GM23338 (cell line): ENCODE data around the gene MRPL28. TPM values are rescaled to one million over a fixed set of nuclear protein-coding genes. Genes with fewer than 3 reads are reported as not detected.

Experiments used
- ATAC-seq: fragments of 200-7000 bp; cut with Tn5 transposase; 3 replicates; pipeline ENCODE4 v1.9.1; 2020
- DNase-seq: peaks from one replicate; pipeline ENCODE4 v3.0.0-alpha.2; 2015; ENCODE audit warnings: low spot score
- H2AFZ ChIP-seq: fragments of 200-600 bp; sonication (generic); 2 replicates; pipeline ENCODE4 v1.8.0; 2016; ENCODE audit warnings: antibody characterized with exemption, mild to moderate bottlenecking, moderate library complexity
- H3F3A ChIP-seq: fragments of 200-600 bp; sonication (generic); replicated peaks from 2 replicates; pipeline ENCODE4 v1.8.0; 2017; ENCODE audit warnings: antibody characterized with exemption, mixed run types, low read depth
- H3K27ac ChIP-seq: fragments of 200-600 bp; sonication (generic); 2 replicates; pipeline ENCODE4 v1.6.1; 2016; ENCODE audit warnings: low read depth
- H3K27me3 ChIP-seq: fragments of 200-600 bp; sonication (generic); 2 replicates; pipeline ENCODE4 v1.8.0; 2016; ENCODE audit warnings: mild to moderate bottlenecking, mixed run types, moderate library complexity; ENCODE audit not compliant: insufficient read depth
- H3K36me3 ChIP-seq: fragments of 200-600 bp; sonication (generic); 2 replicates; pipeline ENCODE4 v1.8.0; 2016; ENCODE audit warnings: mild to moderate bottlenecking; ENCODE audit not compliant: insufficient read depth
- H3K4me1 ChIP-seq: fragments of 200-600 bp; sonication (generic); 2 replicates; pipeline ENCODE4 v1.8.0; 2016; ENCODE audit warnings: mild to moderate bottlenecking, moderate library complexity; ENCODE audit not compliant: insufficient read depth
- H3K4me2 ChIP-seq: fragments of 200-600 bp; sonication (generic); 2 replicates; pipeline ENCODE4 v1.7.1; 2017; ENCODE audit warnings: mixed run types
- H3K4me3 ChIP-seq: fragments of 200-600 bp; sonication (generic); 2 replicates; pipeline ENCODE4 v1.6.1; 2016; ENCODE audit warnings: mixed run types
- H3K79me2 ChIP-seq: fragments of 200-600 bp; sonication (generic); replicated peaks from 2 replicates; pipeline ENCODE4 v1.8.0; 2017; ENCODE audit warnings: mild to moderate bottlenecking; ENCODE audit not compliant: insufficient read depth
- H3K9me2 ChIP-seq: fragments of 200-600 bp; sonication (generic); 2 replicates; pipeline ENCODE4 v1.8.0; 2017; ENCODE audit not compliant: insufficient read depth
- H4K20me1 ChIP-seq: fragments of 200-600 bp; sonication (generic); replicated peaks from 2 replicates; pipeline ENCODE4 v1.8.0; 2017; ENCODE audit warnings: mild to moderate bottlenecking; ENCODE audit not compliant: insufficient read depth
- H3K27ac Mint-ChIP-seq: 2 replicates; pipeline ENCODE4 v1.8.0; 2020; ENCODE audit warnings: inconsistent platforms, mild to moderate bottlenecking, moderate library complexity, mixed read lengths
- H3K27me3 Mint-ChIP-seq: 3 replicates; pipeline ENCODE4 v1.8.0; 2022; ENCODE audit warnings: low read depth, mild to moderate bottlenecking, moderate library complexity, mixed read lengths, inconsistent platforms; ENCODE audit not compliant: insufficient read depth, poor library complexity
- H3K36me3 Mint-ChIP-seq: 3 replicates; pipeline ENCODE4 v1.8.0; 2021; ENCODE audit warnings: low read depth, mild to moderate bottlenecking, inconsistent platforms, moderate library complexity, mixed read lengths
- H3K4me1 Mint-ChIP-seq: 3 replicates; pipeline ENCODE4 v1.8.0; 2020; ENCODE audit warnings: mild to moderate bottlenecking, inconsistent platforms, mixed read lengths
- H3K4me3 Mint-ChIP-seq: 3 replicates; pipeline ENCODE4 v1.8.0; 2021; ENCODE audit warnings: moderate library complexity, mild to moderate bottlenecking, inconsistent platforms, mixed read lengths
- H3K9me3 Mint-ChIP-seq: 3 replicates; pipeline ENCODE4 v1.8.0; 2020; ENCODE audit warnings: moderate library complexity, mild to moderate bottlenecking, inconsistent platforms, mixed read lengths
- CREB1 ChIP-seq: fragments of 250-450 bp; sonication (Bioruptor Pico); IDR thresholded peaks from 2 replicates; pipeline ENCODE4 v1.5.0; 2020; ENCODE audit warnings: low read depth, mild to moderate bottlenecking, moderate library complexity
- CTCF ChIP-seq, 2 experiments: fragments of 200-600 bp in 1 of 2; sonication (generic) in 1 of 2; conservative IDR thresholded peaks; 2 replicates each; pipeline versions ENCODE4 v1.5.1 to v1.6.1; 2016 to 2017; ENCODE audit warnings: antibody characterized with exemption in 2 of 2, low read depth in 2 of 2, mild to moderate bottlenecking in 2 of 2, moderate library complexity in 1 of 2
- EZH2phosphoT487 ChIP-seq: fragments of 200-600 bp; sonication (generic); IDR thresholded peaks from one replicate; pipeline ENCODE4 v1.8.1; 2018; ENCODE audit warnings: antibody characterized with exemption; ENCODE audit not compliant: unreplicated experiment
- JUNB ChIP-seq: IDR thresholded peaks from one replicate; pipeline ENCODE4 v1.6.1; 2016; ENCODE audit warnings: antibody characterized with exemption; ENCODE audit not compliant: unreplicated experiment
- NANOG ChIP-seq: IDR thresholded peaks from 2 replicates; pipeline ENCODE4 v1.6.1; 2016; ENCODE audit warnings: antibody characterized with exemption, borderline replicate concordance
- REST ChIP-seq: IDR thresholded peaks from one replicate; pipeline ENCODE4 v1.6.1; 2018; ENCODE audit warnings: antibody characterized with exemption; ENCODE audit not compliant: unreplicated experiment
- STAT1 ChIP-seq: IDR thresholded peaks from one replicate; pipeline ENCODE4 v1.6.1; 2016; ENCODE audit warnings: antibody characterized with exemption; ENCODE audit not compliant: unreplicated experiment
- ZNF114 ChIP-seq: fragments of 250-450 bp; sonication (Bioruptor Pico); IDR thresholded peaks from 2 replicates; pipeline ENCODE4 v1.5.0; 2020; ENCODE audit warnings: mild to moderate bottlenecking, moderate library complexity
- ZNF331 ChIP-seq: fragments of 250-450 bp; sonication (Bioruptor Pico); IDR thresholded peaks from 2 replicates; pipeline ENCODE4 v1.5.0; 2020; ENCODE audit warnings: low read depth, mild to moderate bottlenecking, moderate library complexity
- polyA plus RNA-seq: library from polyadenylated mRNA; unstranded; fragments of >200 nt; fragmentation: Nextera tagmentation; extraction: Ambion mirVana; gene quantifications from 2 replicates; pipeline ENCODE4 v1.2.1, GENCODE V29; 2016
- total RNA-seq: library from RNA; depleted of rRNA; stranded (reverse); fragments of >200 nt; shearing (Covaris generic); gene quantifications from 2 replicates; pipeline ENCODE4 v1.2.3, GENCODE V29; 2014
- TF ChIP-seq, protein P1 (sequence below): fragments of 250-450 bp; sonication (Bioruptor Pico); IDR thresholded peaks from 2 replicates; pipeline ENCODE4 v1.5.0; 2020; ENCODE audit warnings: mild to moderate bottlenecking, moderate library complexity

MRPL28 gene
- total and polyA plus RNA-seq, 2 experiments from 2014 or later = 135 to 169 TPM

GRCh38 chr16:375212-375611 lies 4.9 kb upstream of the MRPL28 start (continued):
- TF ChIP-seq NANOG (no peak), ZNF331 (CRISPR knock-in tag) (no peak), ZNF114 (no peak), CREB1 (no peak)
- TF ChIP-seq, protein P1, sequence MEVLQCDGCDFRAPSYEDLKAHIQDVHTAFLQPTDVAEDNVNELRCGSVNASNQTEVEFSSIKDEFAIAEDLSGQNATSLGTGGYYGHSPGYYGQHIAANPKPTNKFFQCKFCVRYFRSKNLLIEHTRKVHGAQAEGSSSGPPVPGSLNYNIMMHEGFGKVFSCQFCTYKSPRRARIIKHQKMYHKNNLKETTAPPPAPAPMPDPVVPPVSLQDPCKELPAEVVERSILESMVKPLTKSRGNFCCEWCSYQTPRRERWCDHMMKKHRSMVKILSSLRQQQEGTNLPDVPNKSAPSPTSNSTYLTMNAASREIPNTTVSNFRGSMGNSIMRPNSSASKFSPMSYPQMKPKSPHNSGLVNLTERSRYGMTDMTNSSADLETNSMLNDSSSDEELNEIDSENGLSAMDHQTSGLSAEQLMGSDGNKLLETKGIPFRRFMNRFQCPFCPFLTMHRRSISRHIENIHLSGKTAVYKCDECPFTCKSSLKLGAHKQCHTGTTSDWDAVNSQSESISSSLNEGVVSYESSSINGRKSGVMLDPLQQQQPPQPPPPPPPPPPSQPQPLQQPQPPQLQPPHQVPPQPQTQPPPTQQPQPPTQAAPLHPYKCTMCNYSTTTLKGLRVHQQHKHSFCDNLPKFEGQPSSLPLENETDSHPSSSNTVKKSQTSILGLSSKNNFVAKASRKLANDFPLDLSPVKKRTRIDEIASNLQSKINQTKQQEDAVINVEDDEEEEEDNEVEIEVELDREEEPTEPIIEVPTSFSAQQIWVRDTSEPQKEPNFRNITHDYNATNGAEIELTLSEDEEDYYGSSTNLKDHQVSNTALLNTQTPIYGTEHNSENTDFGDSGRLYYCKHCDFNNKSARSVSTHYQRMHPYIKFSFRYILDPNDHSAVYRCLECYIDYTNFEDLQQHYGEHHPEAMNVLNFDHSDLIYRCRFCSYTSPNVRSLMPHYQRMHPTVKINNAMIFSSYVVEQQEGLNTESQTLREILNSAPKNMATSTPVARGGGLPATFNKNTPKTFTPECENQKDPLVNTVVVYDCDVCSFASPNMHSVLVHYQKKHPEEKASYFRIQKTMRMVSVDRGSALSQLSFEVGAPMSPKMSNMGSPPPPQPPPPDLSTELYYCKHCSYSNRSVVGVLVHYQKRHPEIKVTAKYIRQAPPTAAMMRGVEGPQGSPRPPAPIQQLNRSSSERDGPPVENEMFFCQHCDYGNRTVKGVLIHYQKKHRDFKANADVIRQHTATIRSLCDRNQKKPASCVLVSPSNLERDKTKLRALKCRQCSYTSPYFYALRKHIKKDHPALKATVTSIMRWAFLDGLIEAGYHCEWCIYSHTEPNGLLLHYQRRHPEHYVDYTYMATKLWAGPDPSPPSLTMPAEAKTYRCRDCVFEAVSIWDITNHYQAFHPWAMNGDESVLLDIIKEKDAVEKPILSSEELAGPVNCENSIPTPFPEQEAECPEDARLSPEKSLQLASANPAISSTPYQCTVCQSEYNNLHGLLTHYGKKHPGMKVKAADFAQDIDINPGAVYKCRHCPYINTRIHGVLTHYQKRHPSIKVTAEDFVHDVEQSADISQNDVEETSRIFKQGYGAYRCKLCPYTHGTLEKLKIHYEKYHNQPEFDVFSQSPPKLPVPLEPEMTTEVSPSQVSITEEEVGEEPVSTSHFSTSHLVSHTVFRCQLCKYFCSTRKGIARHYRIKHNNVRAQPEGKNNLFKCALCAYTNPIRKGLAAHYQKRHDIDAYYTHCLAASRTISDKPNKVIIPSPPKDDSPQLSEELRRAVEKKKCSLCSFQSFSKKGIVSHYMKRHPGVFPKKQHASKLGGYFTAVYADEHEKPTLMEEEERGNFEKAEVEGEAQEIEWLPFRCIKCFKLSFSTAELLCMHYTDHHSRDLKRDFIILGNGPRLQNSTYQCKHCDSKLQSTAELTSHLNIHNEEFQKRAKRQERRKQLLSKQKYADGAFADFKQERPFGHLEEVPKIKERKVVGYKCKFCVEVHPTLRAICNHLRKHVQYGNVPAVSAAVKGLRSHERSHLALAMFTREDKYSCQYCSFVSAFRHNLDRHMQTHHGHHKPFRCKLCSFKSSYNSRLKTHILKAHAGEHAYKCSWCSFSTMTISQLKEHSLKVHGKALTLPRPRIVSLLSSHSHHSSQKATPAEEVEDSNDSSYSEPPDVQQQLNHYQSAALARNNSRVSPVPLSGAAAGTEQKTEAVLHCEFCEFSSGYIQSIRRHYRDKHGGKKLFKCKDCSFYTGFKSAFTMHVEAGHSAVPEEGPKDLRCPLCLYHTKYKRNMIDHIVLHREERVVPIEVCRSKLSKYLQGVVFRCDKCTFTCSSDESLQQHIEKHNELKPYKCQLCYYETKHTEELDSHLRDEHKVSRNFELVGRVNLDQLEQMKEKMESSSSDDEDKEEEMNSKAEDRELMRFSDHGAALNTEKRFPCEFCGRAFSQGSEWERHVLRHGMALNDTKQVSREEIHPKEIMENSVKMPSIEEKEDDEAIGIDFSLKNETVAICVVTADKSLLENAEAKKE (CRISPR knock-in tag) = no peak

DNA sequence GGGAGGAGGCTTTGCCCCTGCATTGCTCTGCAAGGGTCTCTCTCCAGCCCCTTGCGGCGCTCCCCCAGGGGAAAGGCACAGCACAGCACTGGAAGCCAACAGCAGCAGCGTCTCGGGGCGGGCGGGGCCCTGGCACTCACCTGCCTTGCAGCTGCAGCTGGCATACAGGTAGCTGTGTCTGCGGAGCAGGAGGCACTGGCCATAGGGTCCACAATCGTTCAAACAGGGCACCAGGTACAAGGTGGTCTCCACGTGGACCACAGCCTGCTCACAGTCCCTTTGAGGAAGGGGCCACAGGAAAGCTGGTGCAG lies 4.2 kb upstream of the MRPL28 start:
- H3K4me1 ChIP-seq = peaks cover 4% of the 10 kb centered on the region; the same call in 1 of the 2 replicates
- no peak overlapping the region for H2AFZ ChIP-seq
- peaks cover 11% of the 10 kb centered on the region for H3K79me2 ChIP-seq
- H3F3A ChIP-seq = peaks cover 8% of the 10 kb centered on the region; the same call in 1 of the 2 replicates
- H3K4me3 ChIP-seq = no peak overlapping the region
- no peaks in the 10 kb centered on the region for H3K9me2 ChIP-seq
- Mint-ChIP-seq H3K27me3 (peaks cover 7% of the 10 kb centered on the region), H3K4me3 (no peak overlapping the region), H3K4me1 (peaks cover 14% of the 10 kb centered on the region; the same call in 1 of the 3 replicates), H3K9me3 (no peaks in the 10 kb centered on the region), H3K27ac (no peak overlapping the region), H3K36me3 (peaks cover 13% of the 10 kb centered on the region)
- peaks cover 5% of the 10 kb centered on the region for H4K20me1 ChIP-seq
- H3K27me3 ChIP-seq = no peaks in the 10 kb centered on the region
- no peak overlapping the region for H3K27ac ChIP-seq
- DNase-seq (no peak), ATAC-seq (no peak)
- H3K4me2 ChIP-seq = no peak overlapping the region
- peaks cover 3% of the 10 kb centered on the region; the same call in 1 of the 2 replicates for H3K36me3 ChIP-seq
- TF ChIP-seq REST (no peak), JUNB (no peak), STAT1 (no peak), EZH2phosphoT487 (no peak), ZNF114 (no peak), NANOG (no peak), ZNF331 (CRISPR knock-in tag) (no peak), CTCF (conservative IDR thresholded peaks at IDR 0.05; ENCODE audit: low read depth in 2 of 2) (no peak)
